ENCODE results near the gene NOD1.

The NOD1 gene

DNA sequence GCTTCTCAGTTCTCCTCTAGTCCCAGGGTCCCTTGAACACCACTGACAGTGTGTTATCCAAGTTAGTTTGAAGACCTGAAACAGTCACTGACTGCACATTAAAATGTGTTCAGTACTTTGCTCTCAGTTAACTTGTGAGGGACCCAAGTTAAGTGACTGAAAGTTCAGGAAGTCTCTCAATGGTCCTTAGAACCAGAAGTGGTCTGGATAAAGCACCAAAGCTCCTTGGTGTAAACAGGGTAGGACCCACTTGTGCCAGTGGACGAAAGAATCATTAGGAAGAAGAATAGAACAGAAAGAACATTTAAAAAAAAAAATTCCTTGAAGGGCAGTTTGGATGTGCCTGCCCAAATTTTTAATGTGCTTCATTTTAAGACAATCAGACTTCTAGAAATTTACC is 45.1 kb downstream of the NOD1 start:
- no peak for TF ChIP-seq POLR2AphosphoS5 (IDR thresholded peaks at IDR 0.05; ENCODE audit: low read depth, low read length)
- no peak for TF ChIP-seq REST (IDR thresholded peaks at IDR 0.05; ENCODE audit: insufficient read depth in 1 of 2, low read depth in 2 of 2, low read length in 2 of 2)
- no peak for TF ChIP-seq SIN3A (IDR thresholded peaks at IDR 0.05; ENCODE audit: borderline replicate concordance, insufficient read depth, low read length)
- no peak for TF ChIP-seq TAF1 (IDR thresholded peaks at IDR 0.05; ENCODE audit: borderline replicate concordance, insufficient read depth, low read length)
- TF ChIP-seq FOXP2 (optimal IDR thresholded peaks at IDR 0.05; ENCODE audit: borderline replicate concordance, extremely low read depth, extremely low read length, insufficient read depth): no peak

- no peak for TF ChIP-seq POLR2AphosphoS5 (IDR thresholded peaks at IDR 0.05; ENCODE audit: low read depth, low read length)
- TF ChIP-seq FOXP2 (optimal IDR thresholded peaks at IDR 0.05; ENCODE audit: borderline replicate concordance, extremely low read depth, extremely low read length, insufficient read depth): no peak
- TF ChIP-seq TAF1 (IDR thresholded peaks at IDR 0.05; ENCODE audit: borderline replicate concordance, insufficient read depth, low read length): no peak
- TF ChIP-seq REST (IDR thresholded peaks at IDR 0.05; ENCODE audit: insufficient read depth in 1 of 2, low read depth in 2 of 2, low read length in 2 of 2): no peak
- TF ChIP-seq SIN3A (IDR thresholded peaks at IDR 0.05; ENCODE audit: borderline replicate concordance, insufficient read depth, low read length): no peak
These were observed 45.5 kb downstream of the NOD1 start for GRCh38 chr7:30433082-30433481.

GRCh38 chr7:30430777-30431176 is 47.8 kb downstream of the NOD1 start:
- TF ChIP-seq FOXP2 (optimal IDR thresholded peaks at IDR 0.05; ENCODE audit: borderline replicate concordance, extremely low read depth, extremely low read length, insufficient read depth) (no peak), REST (IDR thresholded peaks at IDR 0.05; ENCODE audit: insufficient read depth in 1 of 2, low read depth in 2 of 2, low read length in 2 of 2) (no peak), POLR2AphosphoS5 (IDR thresholded peaks at IDR 0.05; ENCODE audit: low read depth, low read length) (no peak), TAF1 (IDR thresholded peaks at IDR 0.05; ENCODE audit: borderline replicate concordance, insufficient read depth, low read length) (no peak), SIN3A (IDR thresholded peaks at IDR 0.05; ENCODE audit: borderline replicate concordance, insufficient read depth, low read length) (no peak)

DNA sequence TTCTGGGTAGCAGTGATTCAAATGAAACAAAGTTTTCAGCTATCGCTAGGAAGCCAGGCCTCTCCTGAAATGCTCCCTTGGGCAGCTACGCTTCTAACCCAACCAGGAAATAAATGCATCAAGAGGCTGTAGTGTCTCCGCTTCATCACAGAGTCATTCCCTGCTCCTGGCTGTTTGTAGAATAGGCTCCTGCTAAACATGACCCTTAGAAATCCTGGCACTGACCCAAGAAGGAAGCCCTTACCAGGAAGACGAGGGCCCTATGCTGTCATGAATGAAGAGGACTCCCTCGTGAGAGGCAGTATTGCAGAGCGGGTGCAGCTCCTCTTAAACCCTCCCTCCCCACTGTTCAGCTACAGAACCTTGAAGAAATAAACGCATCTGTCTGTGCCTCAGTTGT is 48.3 kb downstream of the NOD1 start:
- no peak for TF ChIP-seq FOXP2 (optimal IDR thresholded peaks at IDR 0.05; ENCODE audit: borderline replicate concordance, extremely low read depth, extremely low read length, insufficient read depth)
- no peak for TF ChIP-seq REST (IDR thresholded peaks at IDR 0.05; ENCODE audit: insufficient read depth in 1 of 2, low read depth in 2 of 2, low read length in 2 of 2)
- TF ChIP-seq TAF1 (IDR thresholded peaks at IDR 0.05; ENCODE audit: borderline replicate concordance, insufficient read depth, low read length): no peak
- no peak for TF ChIP-seq SIN3A (IDR thresholded peaks at IDR 0.05; ENCODE audit: borderline replicate concordance, insufficient read depth, low read length)
- no peak for TF ChIP-seq POLR2AphosphoS5 (IDR thresholded peaks at IDR 0.05; ENCODE audit: low read depth, low read length)

- TF ChIP-seq TAF1 (IDR thresholded peaks at IDR 0.05; ENCODE audit: borderline replicate concordance, insufficient read depth, low read length): no peak
- no peak for TF ChIP-seq FOXP2 (optimal IDR thresholded peaks at IDR 0.05; ENCODE audit: borderline replicate concordance, extremely low read depth, extremely low read length, insufficient read depth)
- TF ChIP-seq SIN3A (IDR thresholded peaks at IDR 0.05; ENCODE audit: borderline replicate concordance, insufficient read depth, low read length): no peak
- no peak for TF ChIP-seq REST (IDR thresholded peaks at IDR 0.05; ENCODE audit: insufficient read depth in 1 of 2, low read depth in 2 of 2, low read length in 2 of 2)
- TF ChIP-seq POLR2AphosphoS5 (IDR thresholded peaks at IDR 0.05; ENCODE audit: low read depth, low read length): no peak
These were observed 49.4 kb downstream of the NOD1 start for GRCh38 chr7:30429156-30429530.

All from PFSK-1 (cell line).